HEK293 (cell line): ENCODE results near the gene SCML2.

Source experiments
- CTCF ChIP-seq: fragments of 450-650 bp; formaldehyde crosslinking; IDR thresholded peaks from 2 replicates; pipeline ENCODE4 v1.5.1; 2016; ENCODE audit warnings: missing biosample characterization, missing genetic modification characterization
- TF ChIP-seq, protein P1 (sequence below): fragments of 450-650 bp; formaldehyde crosslinking; IDR thresholded peaks from 2 replicates; pipeline ENCODE4 v1.5.1; 2016; ENCODE audit warnings: missing biosample characterization, missing genetic modification characterization, low read depth

DNA sequence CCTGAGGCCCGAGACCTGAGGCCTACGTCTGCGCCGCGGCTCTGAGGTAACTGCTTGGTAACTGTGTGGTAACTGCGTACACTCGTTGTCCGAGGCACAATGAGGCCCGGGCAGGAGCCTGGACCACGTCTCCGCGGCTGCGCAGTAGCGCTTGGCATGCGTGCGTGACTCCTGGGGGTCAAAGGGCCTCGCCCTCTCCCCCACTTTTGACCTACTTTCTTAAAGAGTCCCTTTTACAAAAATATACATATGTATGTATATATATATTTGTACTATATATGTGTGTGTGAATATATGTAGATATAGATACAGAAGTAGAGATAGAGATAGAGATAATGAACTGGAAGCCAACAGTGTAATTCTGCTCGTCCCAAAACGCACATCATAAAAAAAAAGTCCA lies 133.7 kb downstream of the SCML2 start, which contains the start of gene BEND2:
- no peak for TF ChIP-seq CTCF
- TF ChIP-seq, protein P1, sequence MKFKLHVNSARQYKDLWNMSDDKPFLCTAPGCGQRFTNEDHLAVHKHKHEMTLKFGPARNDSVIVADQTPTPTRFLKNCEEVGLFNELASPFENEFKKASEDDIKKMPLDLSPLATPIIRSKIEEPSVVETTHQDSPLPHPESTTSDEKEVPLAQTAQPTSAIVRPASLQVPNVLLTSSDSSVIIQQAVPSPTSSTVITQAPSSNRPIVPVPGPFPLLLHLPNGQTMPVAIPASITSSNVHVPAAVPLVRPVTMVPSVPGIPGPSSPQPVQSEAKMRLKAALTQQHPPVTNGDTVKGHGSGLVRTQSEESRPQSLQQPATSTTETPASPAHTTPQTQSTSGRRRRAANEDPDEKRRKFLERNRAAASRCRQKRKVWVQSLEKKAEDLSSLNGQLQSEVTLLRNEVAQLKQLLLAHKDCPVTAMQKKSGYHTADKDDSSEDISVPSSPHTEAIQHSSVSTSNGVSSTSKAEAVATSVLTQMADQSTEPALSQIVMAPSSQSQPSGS, result no peak
